GM19035 (cell line): ENCODE data around the gene KRTAP10-5.
"Not testable (repeated sequence)": the region's sequence is repeated elsewhere in the genome, so short reads cannot be mapped to it uniquely, and the experiment has no call there.

Source experiments
- ATAC-seq: cut with Tn5 transposase; IDR thresholded peaks from one replicate; pipeline ENCODE4 v1.9.1; 2021; ENCODE audit not compliant: unreplicated experiment

The KRTAP10-5 gene, protein sequence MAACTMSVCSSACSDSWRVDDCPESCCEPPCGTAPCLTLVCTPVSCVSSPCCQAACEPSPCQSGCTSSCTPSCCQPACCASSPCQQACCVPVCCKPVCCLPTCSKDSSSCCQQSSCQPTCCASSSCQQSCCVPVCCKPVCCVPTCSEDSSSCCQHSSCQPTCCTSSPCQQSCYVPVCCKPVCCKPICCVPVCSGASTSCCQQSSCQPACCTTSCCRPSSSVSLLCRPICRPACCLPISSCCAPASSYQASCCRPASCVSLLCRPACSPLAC

GRCh38 chr21:44580231-44580821 lies at the start of gene KRTAP10-5:
Gene KRTAP10-5, minus strand, starts transcription at chr21:44580604. Its CDS starts 26 bp downstream, at chr21:44580578.
- ATAC-seq: not testable (repeated sequence)

DNA sequence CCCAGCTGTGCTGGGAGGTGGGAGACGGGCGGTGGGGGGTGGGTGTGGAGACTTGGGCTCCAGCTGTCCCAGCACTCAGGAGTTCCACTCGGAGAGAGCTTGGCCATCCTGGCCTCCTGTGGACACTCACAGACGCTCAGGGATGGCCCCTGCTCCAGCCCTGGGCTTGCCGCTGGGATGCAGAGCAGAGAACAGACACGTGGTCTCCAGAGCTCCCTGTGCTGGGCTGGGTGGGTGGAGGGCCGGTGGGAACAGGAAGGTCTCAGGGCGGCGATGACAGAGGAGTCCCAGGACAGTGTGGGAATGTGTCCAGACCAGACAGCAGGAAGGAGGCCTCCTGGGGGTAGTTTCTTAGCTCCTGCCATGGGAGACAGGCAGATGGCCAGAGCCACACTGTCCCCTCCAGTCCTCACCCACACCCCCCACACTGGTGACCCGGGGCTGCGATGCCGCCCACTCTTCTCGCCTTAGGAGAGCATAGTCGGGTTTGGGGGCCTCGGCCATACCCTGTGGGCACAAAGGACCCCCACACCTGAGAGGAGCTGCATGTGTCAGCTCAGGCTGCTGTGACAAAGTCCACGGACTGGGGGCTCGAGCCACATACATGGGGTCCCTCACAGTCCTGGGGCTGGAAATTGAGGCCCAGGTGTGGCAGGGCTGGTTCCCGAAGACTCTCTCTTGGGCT lies 48.4 kb upstream of the KRTAP10-5 start:
- no peak for ATAC-seq

- not testable (repeated sequence) for ATAC-seq
Measured at GRCh38 chr21:44627831-44628233, 47.4 kb upstream of the KRTAP10-5 start.

- not testable (repeated sequence) for ATAC-seq
Measured at GRCh38 chr21:44627181-44627822, 46.9 kb upstream of the KRTAP10-5 start.

DNA sequence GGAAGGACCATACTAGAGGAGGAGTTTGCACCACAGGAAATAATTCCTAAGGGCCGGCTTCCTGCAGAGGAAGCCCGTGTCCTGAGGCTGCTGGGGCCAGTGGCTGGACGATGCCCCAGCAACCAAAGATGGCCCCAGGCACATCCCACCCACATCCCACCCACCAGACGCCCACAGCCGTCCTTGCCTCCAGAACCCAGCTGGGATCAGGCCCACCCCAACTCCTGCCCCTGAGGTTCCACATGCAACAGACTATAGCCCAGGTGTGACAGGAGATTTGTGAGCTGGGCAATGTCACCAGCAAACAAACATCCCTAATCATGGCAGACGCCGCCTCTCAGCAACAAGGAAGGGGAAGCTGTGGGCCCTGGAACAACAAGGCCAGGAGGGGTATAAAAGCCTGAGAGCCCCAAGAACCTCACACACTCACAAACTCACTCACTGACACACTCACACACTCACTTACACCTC lies 46.3 kb upstream of the KRTAP10-5 start, which contains the start of gene KRTAP10-9:
Gene KRTAP10-9, plus strand, starts transcription at position 421 of the 471 bp plus-strand sequence. CDS start 79 bp downstream, outside the sequence.
- no peak for ATAC-seq

DNA sequence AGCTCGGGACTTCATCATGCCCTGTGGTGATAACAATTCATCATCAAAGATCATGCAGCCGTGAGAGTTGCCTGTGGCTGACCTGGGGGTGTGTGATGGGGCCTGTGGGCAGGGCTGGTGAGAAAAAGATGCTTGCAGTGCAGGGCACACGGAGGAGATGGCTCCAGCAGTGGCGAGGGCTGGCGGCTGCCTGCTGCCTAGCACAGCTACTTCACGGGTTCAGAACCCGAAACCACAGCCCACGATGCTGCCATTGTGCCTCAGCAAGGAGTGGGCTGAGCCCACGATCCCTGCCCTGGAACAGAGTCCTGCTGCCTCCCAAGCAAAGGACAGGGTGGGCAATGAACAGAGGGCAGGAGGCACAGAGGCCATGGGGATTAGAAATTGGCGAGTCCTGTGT lies 45.9 kb upstream of the KRTAP10-5 start:
- no peak for ATAC-seq

DNA sequence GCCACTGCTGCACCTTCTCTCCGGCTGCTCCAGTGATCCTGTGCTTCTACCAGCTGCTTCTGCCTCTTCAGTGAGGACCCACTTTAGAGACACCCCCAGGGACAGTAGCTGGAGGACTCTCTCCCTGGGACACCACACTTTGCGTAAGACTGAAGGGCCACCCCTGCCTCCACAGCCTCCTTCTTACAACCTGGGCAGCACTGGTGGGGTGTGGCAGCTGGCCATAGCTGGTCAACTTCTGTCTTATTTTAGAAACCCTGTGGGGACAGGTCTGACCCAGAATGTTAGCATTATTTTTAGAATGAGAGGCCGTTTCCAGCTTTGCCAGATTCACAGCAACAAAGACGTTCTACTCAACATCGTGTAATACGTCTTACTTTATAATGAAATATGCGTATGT lies 45.4 kb upstream of the KRTAP10-5 start:
- no peak for ATAC-seq

DNA sequence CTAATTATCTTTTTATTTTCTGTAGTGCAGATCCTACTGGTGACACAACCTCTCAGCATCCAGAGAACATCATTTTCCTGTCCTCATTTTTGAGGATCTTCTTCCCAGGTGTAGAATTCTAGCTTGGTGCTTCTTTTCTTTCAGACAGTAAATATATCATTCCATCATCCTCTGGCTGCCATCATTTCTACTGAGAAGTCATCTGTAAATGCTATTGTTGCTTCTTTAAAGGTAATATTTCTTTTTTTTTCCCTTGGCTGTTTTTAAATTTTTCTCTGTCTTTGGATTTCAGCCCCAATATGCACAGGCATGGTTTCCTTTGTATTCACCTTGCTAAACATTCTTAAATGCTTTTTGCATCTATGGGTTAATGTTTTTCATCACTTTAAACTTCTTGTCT lies 43.2 kb upstream of the KRTAP10-5 start:
- no peak for ATAC-seq

- no peak for ATAC-seq
Measured at GRCh38 chr21:44619886-44620285, 39.5 kb upstream of the KRTAP10-5 start.

DNA sequence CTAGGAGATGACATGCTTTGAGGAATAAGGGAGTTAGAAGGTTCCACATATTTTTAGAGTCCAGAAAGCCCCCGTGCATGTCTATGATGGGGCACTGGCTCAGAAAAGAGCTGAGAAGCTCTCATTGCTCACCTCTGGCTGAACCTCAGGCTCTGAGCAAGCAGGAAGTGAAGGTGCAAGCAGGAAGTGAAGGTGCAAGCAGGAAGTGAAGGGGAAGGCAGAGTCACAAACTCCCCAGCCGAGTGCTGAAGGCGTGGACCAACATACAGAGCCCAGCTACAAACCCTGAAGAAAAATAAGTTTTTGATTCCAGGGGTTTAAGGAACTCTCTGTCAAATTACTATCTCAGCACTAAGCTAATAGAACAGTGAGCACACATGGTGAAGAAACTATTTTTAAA lies 38.5 kb upstream of the KRTAP10-5 start:
- no peak for ATAC-seq

GRCh38 chr21:44618504-44618903 lies 38.1 kb upstream of the KRTAP10-5 start:
- ATAC-seq: no peak

- ATAC-seq: no peak
Measured at GRCh38 chr21:44617071-44617501, 36.7 kb upstream of the KRTAP10-5 start.

GRCh38 chr21:44616591-44616926 lies 36.2 kb upstream of the KRTAP10-5 start:
- ATAC-seq: no peak

DNA sequence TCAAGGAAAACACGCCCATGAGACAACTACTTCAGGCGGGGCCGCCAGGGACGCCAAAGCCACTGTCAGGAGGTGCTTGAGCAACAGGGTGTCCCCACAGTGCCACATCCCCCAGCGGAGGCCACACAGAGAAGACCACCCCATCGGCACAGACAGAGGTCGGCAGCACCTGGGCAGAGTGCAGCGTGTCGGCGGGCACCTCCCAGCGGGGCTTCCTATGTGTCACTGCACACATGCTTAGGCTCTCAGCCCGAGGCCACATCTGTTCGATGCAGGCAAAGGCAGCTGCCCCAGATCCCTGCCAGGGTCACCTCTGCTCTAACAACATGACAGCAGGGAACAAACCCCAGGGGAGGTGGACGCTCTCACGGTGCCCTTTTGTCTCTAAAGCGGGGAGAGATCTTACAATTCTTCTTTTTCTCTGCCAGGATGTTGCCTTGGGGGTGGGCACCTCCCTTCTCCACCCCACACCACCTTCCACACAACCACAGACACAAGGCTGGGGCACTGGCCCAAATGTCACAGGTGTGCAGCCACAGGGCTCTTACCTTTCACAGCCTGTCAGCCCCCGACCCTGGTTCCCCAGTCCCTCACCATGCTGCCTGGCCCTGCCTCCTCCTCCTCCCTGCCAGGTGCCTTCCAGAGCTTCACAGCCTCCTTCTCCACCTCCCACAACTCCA lies 35.6 kb upstream of the KRTAP10-5 start:
- ATAC-seq: no peak

DNA sequence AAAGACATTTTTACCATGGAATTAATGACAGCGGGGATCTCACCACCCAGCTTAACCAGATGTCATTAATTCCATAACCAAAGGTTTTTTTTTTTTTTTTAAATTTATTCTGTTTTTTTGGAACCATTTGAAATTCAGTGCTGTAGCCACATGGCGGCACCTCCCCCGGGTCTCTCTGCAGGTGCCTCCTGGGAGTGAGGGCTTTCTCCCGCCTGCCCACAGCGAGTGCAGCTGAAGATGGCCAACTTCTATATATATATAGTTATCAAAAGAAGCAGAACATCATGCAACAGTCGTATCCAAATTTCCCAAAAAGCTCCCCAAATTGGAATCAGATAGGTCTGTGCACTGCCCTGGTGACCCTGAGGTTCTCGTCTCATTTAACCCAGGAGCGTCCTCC lies 35.1 kb upstream of the KRTAP10-5 start:
- no peak for ATAC-seq

DNA sequence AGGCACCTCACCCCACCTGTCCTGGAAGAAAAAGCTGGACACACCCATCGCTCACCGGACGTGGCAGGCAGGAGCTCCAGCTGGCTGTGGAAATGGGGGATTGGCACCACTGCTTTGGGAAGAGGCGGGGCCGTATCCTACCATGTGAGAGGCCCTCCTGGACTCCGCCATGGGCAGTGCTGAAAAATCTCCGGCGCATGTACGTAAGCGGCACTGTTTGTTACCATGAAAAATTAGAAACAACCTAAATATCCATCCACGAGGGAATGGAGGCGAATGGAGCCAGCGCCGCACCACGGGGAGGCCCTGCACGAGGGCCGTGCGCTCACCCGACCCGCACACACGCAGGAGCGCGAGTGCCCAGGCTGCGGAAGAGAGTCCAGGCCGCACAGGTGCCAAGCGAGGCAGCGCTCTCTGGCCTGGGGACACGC lies 34.6 kb upstream of the KRTAP10-5 start:
- ATAC-seq: no peak

DNA sequence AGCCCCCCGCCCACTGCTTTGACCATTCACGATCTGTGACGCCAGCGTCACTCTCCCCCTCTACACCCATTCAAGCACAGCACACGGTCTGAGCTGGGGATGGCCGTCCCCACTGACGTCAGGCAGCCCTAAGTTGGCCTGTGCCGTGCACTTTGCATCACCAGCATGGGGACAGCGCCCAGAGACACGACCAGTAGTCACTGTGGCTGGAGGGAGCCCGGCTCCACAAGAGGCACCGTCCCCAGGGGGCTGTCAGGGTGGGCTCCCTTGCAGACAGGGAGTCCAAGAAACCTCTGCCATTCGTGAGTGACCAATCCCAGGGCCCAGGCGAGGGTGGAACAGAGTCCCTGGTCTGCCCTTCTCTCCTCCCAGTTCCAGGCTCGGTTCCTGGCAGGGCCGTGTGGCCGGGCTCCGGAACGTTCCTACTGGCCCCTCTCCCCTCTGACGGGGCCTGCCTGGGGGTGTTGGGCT lies 33.8 kb upstream of the KRTAP10-5 start:
- no peak for ATAC-seq

DNA sequence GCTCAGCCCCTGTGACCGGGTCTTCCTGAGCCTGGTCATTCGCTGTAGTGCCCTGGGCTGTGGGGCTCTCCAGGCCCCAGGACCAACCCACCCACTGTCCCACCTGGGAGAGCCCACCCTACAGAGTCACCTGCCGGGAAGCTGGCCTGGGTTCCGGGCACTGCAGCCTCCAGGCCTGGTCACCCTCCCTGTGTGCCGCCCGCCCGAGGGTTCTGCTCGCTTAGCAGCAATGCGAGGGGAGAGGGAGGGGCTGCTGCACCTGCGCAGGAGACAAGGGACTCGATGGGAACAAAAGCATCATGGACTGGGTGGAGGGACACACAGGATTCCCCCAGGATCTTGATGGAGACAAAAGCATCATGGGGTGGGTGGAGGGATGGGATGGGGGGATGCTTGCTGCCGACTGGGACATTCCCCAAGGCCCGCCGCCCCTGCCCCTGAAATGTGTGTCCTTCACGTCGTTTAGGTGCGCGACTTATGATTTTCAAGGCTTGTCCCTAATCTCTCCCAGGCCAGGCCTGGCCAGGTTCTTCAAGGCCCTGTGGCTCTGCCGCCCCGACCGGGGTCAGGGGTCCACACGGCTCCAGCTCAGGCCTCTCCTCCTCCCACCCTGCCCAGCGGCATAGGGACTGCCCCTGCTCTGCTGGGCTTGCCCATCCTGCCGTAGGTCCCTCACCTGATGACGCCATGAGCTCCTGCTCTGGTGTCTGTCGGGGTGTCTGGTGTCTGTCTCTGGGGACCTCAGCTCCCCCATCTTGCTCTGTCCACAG lies 33.2 kb upstream of the KRTAP10-5 start:
- ATAC-seq: no peak

DNA sequence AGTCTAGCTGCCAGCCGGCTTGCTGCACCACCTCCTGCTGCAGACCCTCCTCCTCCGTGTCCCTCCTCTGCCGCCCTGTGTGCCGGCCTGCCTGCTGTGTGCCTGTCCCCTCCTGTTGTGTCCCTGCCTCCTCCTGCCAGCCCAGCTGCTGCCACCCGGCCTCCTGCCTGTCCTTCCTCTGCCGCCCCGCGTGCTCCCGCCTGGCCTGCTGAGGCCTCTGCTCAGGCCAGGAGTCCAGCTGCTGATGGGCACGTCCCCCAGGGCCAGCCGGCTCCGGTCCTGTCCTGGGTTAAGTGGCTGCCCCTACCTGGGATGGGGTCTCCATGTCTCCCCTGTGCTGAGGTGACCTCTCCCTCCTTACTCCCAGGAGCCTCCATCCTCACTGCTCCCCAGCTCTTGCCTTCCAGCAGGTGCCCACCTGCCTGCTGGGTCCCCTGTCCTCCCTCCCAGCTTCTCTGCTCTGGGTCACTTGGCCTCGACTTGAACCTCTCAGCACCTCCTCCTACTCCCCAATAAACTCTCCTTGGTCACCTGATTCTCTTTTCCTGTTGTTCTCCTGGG lies 32.3 kb upstream of the KRTAP10-5 start:
- ATAC-seq: no peak

- ATAC-seq: no peak
Measured at GRCh38 chr21:44612029-44612486, 31.7 kb upstream of the KRTAP10-5 start, which contains the start of gene KRTAP10-8. Gene KRTAP10-8, plus strand, starts transcription at chr21:44612079. Its CDS starts 22 bp downstream, at chr21:44612101.
